HG02938 (cell line): ENCODE results near the gene POLA2.

Source experiments
- ATAC-seq: cut with Tn5 transposase; IDR thresholded peaks from one replicate; pipeline ENCODE4 v1.9.1; 2021; ENCODE audit warnings: mild to moderate bottlenecking, moderate library complexity; ENCODE audit not compliant: unreplicated experiment

POLA2 gene

GRCh38 chr11:65280646-65281045 lies 18.9 kb downstream of the POLA2 start:
- ATAC-seq = no peak

GRCh38 chr11:65286686-65287085 lies 24.9 kb downstream of the POLA2 start:
- ATAC-seq = no peak

- ATAC-seq = no peak
These were observed 25.8 kb downstream of the POLA2 start for GRCh38 chr11:65287601-65288000.

- ATAC-seq = no peak
These were observed 27.2 kb downstream of the POLA2 start for GRCh38 chr11:65288706-65289536.

GRCh38 chr11:65290448-65291165 lies 28.8 kb downstream of the POLA2 start:
- ATAC-seq = no peak

GRCh38 chr11:65291613-65292012 lies 29.9 kb downstream of the POLA2 start:
- no peak for ATAC-seq

- ATAC-seq = no peak
These were observed 31.1 kb downstream of the POLA2 start for GRCh38 chr11:65292890-65293289.

GRCh38 chr11:65293909-65294381 lies 32.2 kb downstream of the POLA2 start:
- no peak for ATAC-seq

- ATAC-seq = no peak
These were observed 33.2 kb downstream of the POLA2 start for GRCh38 chr11:65295001-65295400.

- no peak for ATAC-seq
These were observed 34.0 kb downstream of the POLA2 start for GRCh38 chr11:65295571-65296341.

- no peak for ATAC-seq
These were observed 35.4 kb downstream of the POLA2 start for GRCh38 chr11:65297026-65297672.

GRCh38 chr11:65298131-65298535 lies 36.4 kb downstream of the POLA2 start:
- no peak for ATAC-seq

GRCh38 chr11:65298655-65299179 lies 37.0 kb downstream of the POLA2 start:
- ATAC-seq = no peak

- ATAC-seq = no peak
These were observed 39.0 kb downstream of the POLA2 start for GRCh38 chr11:65300621-65301275.

GRCh38 chr11:65301491-65302329 lies 39.9 kb downstream of the POLA2 start:
- no peak for ATAC-seq

- ATAC-seq = no peak
These were observed 41.8 kb downstream of the POLA2 start for GRCh38 chr11:65303555-65303954.

GRCh38 chr11:65304110-65304509 lies 42.3 kb downstream of the POLA2 start:
- no peak for ATAC-seq

GRCh38 chr11:65304613-65305012 lies 42.9 kb downstream of the POLA2 start:
- no peak for ATAC-seq
